ENCODE data around the gene CDK8. TPM values are rescaled to one million over a fixed set of nuclear protein-coding genes. Genes with fewer than 3 reads are reported as not detected.
A peak's percentile ranks its signal among the peaks of the same experiment; 100 is the strongest.

Gene CDK8
- total RNA-seq: 10 to 100 TPM in 1 of 2 donors, 1 to 10 TPM in 1; 9.1 to 11.3 TPM
- total RNA-seq: 16.4 to 28.3 reads per million in 2 donors

DNA sequence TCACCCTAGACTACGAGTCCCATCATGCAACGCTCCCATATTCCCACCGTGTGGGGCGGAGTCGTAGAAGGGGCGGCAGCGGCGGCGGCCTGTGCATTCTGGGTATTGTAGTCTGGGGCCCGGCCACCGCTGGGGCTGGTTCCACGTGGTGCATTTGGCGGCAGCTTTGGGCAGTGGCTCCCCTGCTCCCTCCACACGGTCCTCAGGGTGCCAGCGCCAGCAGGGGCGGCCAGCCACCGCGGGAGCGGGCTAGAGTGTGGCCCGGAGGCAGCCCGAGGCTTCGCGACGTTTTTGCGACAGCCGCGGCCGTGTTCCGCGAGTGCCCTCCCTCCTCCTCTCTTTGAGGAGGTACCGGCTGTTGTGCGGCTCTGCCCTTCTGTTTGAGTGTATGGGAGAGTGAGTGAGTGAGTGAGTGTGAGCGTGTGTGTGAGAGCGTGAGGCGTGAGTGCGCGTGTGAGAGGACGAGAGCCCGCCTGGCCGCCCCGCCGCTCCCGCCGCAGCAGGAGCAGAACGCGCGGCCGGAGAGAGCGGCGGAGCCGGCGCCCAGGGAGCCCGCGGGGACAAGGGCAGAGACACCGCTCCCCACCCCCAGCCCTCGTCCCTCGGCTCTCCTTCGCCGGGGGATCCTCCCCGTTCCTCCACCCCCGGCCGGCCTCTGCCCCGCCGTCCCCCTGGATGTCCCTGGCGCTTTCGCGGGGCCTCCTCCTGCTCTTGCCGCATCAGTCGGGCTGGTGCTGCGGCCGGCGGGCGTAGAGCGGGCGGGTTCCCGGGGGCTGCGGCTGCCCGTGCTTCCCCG is at the start of gene CDK8:
TSS of gene CDK8 (plus strand) at position 343 of the 796 bp plus-strand sequence. CDS start 513 bp downstream, outside the sequence.
- Mint-ChIP-seq H3K27me3 (no peaks in the 10 kb centered on the region), H3K27ac (peak within 1 kb of the TSS; percentile 90), H3K4me1 (peaks cover 20% of the 10 kb centered on the region)

DNA sequence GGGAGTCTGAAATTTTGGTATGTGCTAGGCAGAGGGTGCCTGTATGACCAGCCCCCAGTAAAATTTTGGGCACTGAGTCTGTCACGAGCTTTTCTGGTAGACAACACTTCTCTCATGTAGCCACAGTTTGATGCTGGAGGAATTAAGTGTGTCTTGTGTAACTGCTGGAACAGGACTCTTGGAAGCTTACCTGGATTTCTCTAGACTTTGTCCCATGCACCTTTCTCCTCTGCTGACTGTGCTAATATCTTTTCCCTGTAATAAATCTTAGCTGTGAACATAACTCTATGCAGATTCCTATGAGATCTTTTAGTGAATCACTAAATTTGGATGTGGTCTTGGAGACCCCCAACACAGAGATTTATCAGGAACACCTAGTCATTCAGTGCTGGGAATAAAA is 45.6 kb upstream of the CDK8 start:
- H3K4me3 Mint-ChIP-seq: no peak overlapping the region
- H3K36me3 Mint-ChIP-seq (ENCODE audit: low read depth): peaks cover 14% of the 10 kb centered on the region
- DNase-seq (no peak), ATAC-seq (no peak)
- H3K27ac Mint-ChIP-seq: no peak overlapping the region
- no peaks in the 10 kb centered on the region for H3K9me3 ChIP-seq (ENCODE audit: control insufficient read depth, low read length, poor library complexity, severe bottlenecking)
- H3K27me3 Mint-ChIP-seq: no peaks in the 10 kb centered on the region
- H3K4me1 Mint-ChIP-seq: peaks cover 9% of the 10 kb centered on the region

More for the DNA sequence above, at the start of gene CDK8:
- ATAC-seq (peak; percentile 89), DNase-seq (peak; percentile 77 to 80 (median 79))
- H3K9me3 ChIP-seq (ENCODE audit: control insufficient read depth, low read length, poor library complexity, severe bottlenecking): no peaks in the 10 kb centered on the region
- peaks cover 3% of the 10 kb centered on the region for H3K36me3 Mint-ChIP-seq (ENCODE audit: low read depth)
- peak within 1 kb of the TSS; percentile 99 for H3K4me3 Mint-ChIP-seq

DNA sequence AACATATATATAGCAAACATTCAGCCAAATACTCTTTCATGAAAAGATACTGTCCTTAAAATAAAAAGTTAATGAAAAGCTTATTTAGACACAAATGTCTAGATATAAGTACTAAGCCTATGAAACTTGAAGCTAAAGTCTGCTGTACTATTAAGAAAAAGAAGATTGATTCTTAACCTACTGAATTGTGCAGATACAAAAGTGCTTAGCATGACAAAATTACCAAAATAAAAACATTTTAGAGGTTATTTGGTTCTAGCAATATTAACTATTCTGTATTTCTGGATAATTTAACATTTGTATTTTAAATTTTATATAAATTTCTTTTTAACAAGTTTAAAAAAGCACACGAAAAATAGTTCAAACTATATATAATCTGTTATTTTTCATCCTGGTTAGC is 40.6 kb upstream of the CDK8 start:
- Mint-ChIP-seq H3K36me3 (ENCODE audit: low read depth) (peaks cover 13% of the 10 kb centered on the region), H3K27me3 (no peaks in the 10 kb centered on the region), H3K27ac (no peak overlapping the region), H3K4me1 (peaks cover 18% of the 10 kb centered on the region), H3K4me3 (no peak overlapping the region)
- ATAC-seq: no peak
- no peak for DNase-seq
- no peaks in the 10 kb centered on the region for H3K9me3 ChIP-seq (ENCODE audit: control insufficient read depth, low read length, poor library complexity, severe bottlenecking)

DNA sequence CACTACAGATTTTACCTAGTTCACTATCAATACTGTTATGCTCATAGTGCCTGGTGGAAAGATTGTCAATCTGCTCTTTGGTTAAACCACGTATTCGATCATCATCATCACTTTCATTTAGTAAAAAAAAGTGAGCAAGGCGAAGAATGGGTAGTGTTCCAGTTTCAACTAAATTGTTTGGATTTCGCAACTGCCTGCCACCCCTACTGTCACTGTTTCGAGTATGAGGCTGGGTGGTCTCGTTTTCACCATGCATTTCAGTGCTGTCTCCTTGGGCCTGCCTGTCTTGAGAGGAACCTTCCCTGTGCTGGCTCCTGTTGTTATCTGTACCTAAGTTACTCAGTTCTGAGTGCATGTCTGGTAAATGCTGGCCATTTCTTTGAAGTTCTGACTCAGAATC is 39.9 kb upstream of the CDK8 start:
- Mint-ChIP-seq H3K4me3 (no peak overlapping the region), H3K4me1 (peaks cover 18% of the 10 kb centered on the region), H3K27ac (peak overlapping the region; percentile 51), H3K36me3 (ENCODE audit: low read depth) (peaks cover 13% of the 10 kb centered on the region), H3K27me3 (no peaks in the 10 kb centered on the region)
- ATAC-seq: no peak
- H3K9me3 ChIP-seq (ENCODE audit: control insufficient read depth, low read length, poor library complexity, severe bottlenecking): no peaks in the 10 kb centered on the region
- DNase-seq: no peak

DNA sequence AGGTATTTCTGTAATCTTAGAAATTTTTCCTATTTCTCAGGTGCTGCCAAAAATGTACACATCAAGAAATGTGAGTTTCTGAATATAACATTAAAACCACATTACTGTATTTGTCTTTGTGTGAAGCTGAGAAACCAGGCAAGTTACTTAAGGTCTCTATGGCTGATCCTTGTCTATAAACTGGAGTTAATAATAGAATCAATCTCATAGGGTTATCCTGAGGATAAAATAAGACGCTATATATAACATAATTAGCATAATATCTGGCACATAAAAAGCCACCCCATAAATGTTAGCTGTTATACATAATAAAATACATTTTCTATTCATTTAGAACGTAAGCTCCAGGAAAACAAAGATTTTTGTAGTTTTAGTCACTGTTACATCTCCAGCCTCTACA is 37.9 kb upstream of the CDK8 start:
- DNase-seq (no peak), ATAC-seq (no peak)
- Mint-ChIP-seq H3K36me3 (ENCODE audit: low read depth) (peaks cover 15% of the 10 kb centered on the region), H3K27me3 (no peaks in the 10 kb centered on the region), H3K4me1 (peaks cover 21% of the 10 kb centered on the region), H3K4me3 (no peak overlapping the region), H3K27ac (no peak overlapping the region)
- no peaks in the 10 kb centered on the region for H3K9me3 ChIP-seq (ENCODE audit: control insufficient read depth, low read length, poor library complexity, severe bottlenecking)

DNA sequence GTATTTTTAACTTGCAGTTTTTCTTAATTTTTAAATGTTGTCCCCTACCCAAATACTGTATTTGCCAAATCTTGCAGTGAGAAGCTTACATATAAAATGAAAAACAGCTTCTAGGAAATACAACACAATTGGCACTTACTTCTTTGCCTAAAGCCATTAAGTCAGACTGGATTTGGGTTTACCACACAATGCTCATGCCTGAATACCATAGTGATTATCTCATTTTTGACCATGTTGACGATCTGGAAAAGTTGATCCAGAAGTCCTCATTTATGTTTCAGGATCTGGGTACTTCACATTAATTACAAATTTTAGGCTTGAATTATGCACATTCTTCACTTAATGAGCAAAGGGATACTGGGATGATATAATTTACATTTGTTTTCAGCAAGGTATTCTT is 34.2 kb upstream of the CDK8 start:
- H3K9me3 ChIP-seq (ENCODE audit: control insufficient read depth, low read length, poor library complexity, severe bottlenecking): no peaks in the 10 kb centered on the region
- Mint-ChIP-seq H3K4me1 (peaks cover 21% of the 10 kb centered on the region), H3K27ac (peak overlapping the region; percentile 62), H3K27me3 (no peaks in the 10 kb centered on the region), H3K4me3 (no peak overlapping the region), H3K36me3 (ENCODE audit: low read depth) (peaks cover 10% of the 10 kb centered on the region)
- no peak for DNase-seq
- no peak for ATAC-seq

DNA sequence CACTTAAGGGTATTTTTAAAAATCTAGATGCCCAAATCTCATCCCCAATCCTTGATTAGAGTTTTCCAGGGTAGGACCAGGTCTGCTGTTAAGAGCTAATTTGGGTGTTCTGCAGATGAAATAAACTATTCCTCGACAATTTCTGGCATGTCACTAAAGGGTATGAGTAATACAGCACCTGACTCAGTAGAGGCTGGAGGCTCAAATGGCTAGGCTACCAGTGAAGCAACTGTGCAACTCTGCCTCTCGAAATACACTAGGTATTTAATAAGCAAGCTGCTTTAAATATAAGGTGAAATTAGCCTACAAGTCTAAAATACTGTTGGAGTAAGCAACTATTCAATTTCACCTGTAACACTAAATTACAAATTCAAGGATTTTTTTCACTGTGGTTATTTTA is 33.4 kb upstream of the CDK8 start:
- H3K9me3 ChIP-seq (ENCODE audit: control insufficient read depth, low read length, poor library complexity, severe bottlenecking): no peaks in the 10 kb centered on the region
- H3K27ac Mint-ChIP-seq: peak overlapping the region; percentile 99
- peaks cover 3% of the 10 kb centered on the region for H3K27me3 Mint-ChIP-seq
- peaks cover 19% of the 10 kb centered on the region for H3K4me1 Mint-ChIP-seq
- ATAC-seq (no peak), DNase-seq (no peak)
- H3K36me3 Mint-ChIP-seq (ENCODE audit: low read depth): peaks cover 7% of the 10 kb centered on the region
- H3K4me3 Mint-ChIP-seq: peak overlapping the region; percentile 100

DNA sequence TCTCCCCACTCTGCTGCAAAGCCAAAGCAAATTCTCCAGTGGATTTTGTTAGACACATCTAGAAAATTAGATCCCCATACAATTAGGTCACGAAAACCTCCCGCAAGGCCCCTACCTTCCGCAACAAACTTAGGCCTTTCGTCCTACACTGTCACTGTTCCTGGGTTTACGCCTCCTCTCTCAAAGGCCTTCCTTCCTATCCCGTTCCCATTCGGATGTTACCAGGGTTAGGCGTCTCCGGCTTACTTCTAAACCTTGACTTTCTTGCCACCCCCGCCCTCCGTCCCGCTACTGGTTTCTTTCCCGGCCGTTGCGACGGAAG is 32.6 kb upstream of the CDK8 start:
- no peak for DNase-seq
- H3K9me3 ChIP-seq (ENCODE audit: control insufficient read depth, low read length, poor library complexity, severe bottlenecking): no peaks in the 10 kb centered on the region
- peak overlapping the region; percentile 100 for H3K4me3 Mint-ChIP-seq
- H3K27me3 Mint-ChIP-seq: peaks cover 6% of the 10 kb centered on the region
- ATAC-seq: peak; percentile 10
- peak overlapping the region; percentile 99 for H3K27ac Mint-ChIP-seq
- H3K36me3 Mint-ChIP-seq (ENCODE audit: low read depth): peaks cover 7% of the 10 kb centered on the region
- peaks cover 19% of the 10 kb centered on the region for H3K4me1 Mint-ChIP-seq

DNA sequence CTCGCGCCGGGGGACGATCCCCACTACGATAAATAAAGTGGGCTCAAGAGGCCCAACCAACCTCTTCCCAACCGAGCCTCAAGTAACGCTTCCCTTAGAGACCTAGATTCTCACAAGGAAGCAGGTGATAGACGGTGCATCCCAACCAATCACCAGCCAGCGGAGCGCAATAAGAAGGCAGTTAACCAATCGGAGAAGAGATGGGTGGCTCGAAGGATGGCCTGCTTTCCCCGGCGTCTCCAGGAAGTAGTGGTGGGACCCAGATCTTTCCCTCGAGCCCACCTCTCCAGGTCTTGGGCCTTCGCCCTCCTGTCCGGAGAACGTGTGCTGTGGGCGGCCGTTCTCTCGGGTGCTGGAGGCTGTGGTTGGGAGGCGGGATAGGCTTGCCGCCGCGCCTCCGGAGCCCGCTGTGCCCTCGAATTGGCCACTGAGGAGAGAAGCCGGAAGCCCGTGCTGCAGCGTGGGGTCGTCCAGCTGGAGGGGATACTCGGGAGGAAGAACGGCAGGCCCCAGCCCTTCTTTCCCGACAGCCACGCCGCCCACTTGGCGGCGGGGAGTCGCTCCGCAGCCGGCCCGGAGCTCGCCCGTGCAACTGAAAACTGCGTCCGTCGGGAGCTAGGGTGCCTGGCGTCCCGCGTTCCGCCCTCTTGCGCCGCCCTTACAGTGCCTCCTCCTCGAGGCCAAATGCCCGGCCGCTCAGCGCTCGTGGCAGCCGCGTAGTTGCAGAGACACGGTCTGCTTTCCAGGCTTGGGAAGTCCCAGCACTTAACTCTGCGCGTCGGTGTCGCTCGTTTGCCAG is 32.0 kb upstream of the CDK8 start, which contains the start of gene RNF6:
TSS of gene RNF6 (minus strand) at position 594 of the 799 bp plus-strand sequence. CDS start 2,665 bp downstream, outside the sequence.
- H3K27ac Mint-ChIP-seq: peak within 1 kb of the TSS; percentile 99
- H3K4me3 Mint-ChIP-seq: peak within 1 kb of the TSS; percentile 100
- peaks cover 6% of the 10 kb centered on the region for H3K27me3 Mint-ChIP-seq
- H3K4me1 Mint-ChIP-seq: peaks cover 19% of the 10 kb centered on the region
- DNase-seq: peak; percentile 68 to 79 (median 75)
- no peaks in the 10 kb centered on the region for H3K9me3 ChIP-seq (ENCODE audit: control insufficient read depth, low read length, poor library complexity, severe bottlenecking)
- ATAC-seq: peak; percentile 95
- peaks cover 7% of the 10 kb centered on the region for H3K36me3 Mint-ChIP-seq (ENCODE audit: low read depth)

DNA sequence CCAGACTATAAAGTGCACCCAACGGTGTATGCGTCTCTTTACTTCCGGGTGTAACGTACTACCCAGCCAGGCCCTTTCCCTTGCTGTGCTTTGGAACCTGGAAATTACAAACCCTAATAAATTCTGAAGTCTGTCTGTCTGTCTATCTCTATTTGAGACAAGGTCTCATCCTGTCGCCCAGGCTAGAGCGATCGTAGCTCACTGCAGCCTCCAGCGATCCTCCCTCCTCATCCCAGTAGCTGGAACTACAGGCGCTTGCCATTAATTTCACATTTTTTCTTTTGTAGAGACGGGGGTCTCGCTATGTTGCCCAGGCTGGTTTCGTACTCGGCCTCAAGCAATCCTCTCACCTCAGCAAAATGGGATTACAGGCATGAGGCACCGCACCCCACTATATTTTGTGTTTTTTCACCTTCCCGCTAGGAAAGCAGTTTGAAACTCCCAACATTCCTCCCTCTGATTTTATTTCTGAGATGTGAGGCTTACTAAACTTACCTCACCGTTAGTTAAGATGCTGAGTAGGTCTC is 31.3 kb upstream of the CDK8 start:
- H3K4me3 Mint-ChIP-seq: peak overlapping the region; percentile 100
- H3K27ac Mint-ChIP-seq: peak overlapping the region; percentile 99
- peaks cover 6% of the 10 kb centered on the region for H3K27me3 Mint-ChIP-seq
- peaks cover 7% of the 10 kb centered on the region for H3K36me3 Mint-ChIP-seq (ENCODE audit: low read depth)
- peaks cover 21% of the 10 kb centered on the region for H3K4me1 Mint-ChIP-seq
- DNase-seq: no peak
- no peaks in the 10 kb centered on the region for H3K9me3 ChIP-seq (ENCODE audit: control insufficient read depth, low read length, poor library complexity, severe bottlenecking)
- ATAC-seq: no peak

DNA sequence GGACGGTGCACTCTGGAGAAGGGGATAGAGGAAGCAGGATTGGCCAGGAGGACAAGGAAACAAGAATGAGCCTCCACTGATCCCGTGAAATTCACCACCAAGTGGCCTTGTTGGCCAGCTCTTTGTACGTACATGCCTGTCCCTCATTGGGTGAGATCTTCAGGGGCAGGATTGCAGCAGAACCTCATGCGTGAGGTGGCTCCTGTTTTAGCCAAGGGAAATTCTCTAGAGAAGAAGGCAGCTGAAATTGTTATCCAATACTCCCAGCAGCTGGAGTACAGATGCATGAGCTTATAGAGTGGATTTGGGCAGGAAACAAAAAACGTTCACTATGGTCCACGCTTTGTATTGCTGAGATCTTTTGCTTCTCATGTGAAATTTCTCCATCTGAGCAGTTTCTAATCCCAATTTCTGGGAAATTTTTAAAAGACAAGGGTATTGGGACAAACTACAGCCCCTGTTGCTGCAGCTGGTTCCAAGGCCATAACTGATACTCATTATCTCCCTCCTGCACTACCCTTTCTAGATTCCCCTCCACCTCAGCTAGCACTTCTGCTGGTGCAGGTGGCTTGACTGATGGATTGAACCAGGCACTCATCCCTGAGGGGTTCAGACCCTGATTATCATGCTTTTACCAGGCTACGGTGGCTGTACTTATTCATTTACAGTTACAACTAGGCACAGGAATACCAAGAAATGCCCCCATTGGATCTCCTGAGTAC is 27.9 kb upstream of the CDK8 start:
- Mint-ChIP-seq H3K27me3 (peaks cover 10% of the 10 kb centered on the region), H3K4me3 (no peak overlapping the region), H3K4me1 (peaks cover 15% of the 10 kb centered on the region), H3K36me3 (ENCODE audit: low read depth) (peaks cover 4% of the 10 kb centered on the region), H3K27ac (no peak overlapping the region)
- DNase-seq (no peak), ATAC-seq (no peak)
- H3K9me3 ChIP-seq (ENCODE audit: control insufficient read depth, low read length, poor library complexity, severe bottlenecking): no peaks in the 10 kb centered on the region

DNA sequence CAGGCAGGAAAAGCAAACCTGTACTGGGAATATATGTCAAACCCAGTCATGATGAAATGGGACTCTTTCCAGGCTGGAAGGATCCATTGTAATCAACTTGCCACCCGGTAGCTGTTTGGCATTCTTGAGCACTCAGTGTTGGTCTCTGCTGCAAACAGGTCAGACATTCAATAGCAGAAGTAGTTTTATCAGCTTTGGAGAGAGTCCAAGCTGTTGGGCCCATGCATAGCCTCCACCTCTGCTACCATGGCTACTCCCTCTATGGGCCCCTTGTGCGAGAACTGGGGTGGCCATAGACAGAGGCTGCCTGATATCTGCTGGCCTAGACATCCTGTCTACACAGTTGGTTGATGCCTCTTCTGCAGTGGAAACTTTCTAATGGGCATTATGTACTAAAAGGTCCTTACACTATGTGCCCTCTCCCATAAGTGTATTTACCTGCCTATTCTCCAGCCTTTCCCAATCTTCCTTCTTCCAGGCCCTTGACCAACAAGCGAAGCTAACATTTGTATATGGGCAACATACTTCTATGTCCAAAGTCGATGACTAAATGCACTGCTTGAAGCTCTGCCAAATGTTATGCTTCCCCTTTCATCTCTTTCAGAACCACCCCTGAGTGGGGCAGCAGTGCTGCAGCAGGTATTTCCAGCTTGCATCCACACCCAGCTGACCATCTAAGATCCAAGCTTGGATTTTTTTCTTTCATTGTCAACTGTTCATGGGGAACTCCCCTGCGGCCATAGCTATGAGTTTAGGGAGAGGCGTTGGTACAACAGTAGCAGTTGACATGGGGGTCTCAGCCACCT is 26.6 kb upstream of the CDK8 start:
- H3K4me3 Mint-ChIP-seq: no peak overlapping the region
- DNase-seq (no peak), ATAC-seq (no peak)
- peaks cover 10% of the 10 kb centered on the region for H3K27me3 Mint-ChIP-seq
- no peak overlapping the region for H3K27ac Mint-ChIP-seq
- H3K4me1 Mint-ChIP-seq: peaks cover 10% of the 10 kb centered on the region
- H3K9me3 ChIP-seq (ENCODE audit: control insufficient read depth, low read length, poor library complexity, severe bottlenecking): no peaks in the 10 kb centered on the region
- H3K36me3 Mint-ChIP-seq (ENCODE audit: low read depth): no peaks in the 10 kb centered on the region
